GM04503 (cell line): ENCODE measurements around the gene FFAR3.
"Not testable (repeated sequence)": the region's sequence is repeated elsewhere in the genome, so short reads cannot be mapped to it uniquely, and the experiment has no call there.

Source experiments
- DNase-seq: peaks from one replicate; pipeline ENCODE4 v3.0.0-alpha.2; 2012; ENCODE audit warnings: low read depth

FFAR3 gene

DNA sequence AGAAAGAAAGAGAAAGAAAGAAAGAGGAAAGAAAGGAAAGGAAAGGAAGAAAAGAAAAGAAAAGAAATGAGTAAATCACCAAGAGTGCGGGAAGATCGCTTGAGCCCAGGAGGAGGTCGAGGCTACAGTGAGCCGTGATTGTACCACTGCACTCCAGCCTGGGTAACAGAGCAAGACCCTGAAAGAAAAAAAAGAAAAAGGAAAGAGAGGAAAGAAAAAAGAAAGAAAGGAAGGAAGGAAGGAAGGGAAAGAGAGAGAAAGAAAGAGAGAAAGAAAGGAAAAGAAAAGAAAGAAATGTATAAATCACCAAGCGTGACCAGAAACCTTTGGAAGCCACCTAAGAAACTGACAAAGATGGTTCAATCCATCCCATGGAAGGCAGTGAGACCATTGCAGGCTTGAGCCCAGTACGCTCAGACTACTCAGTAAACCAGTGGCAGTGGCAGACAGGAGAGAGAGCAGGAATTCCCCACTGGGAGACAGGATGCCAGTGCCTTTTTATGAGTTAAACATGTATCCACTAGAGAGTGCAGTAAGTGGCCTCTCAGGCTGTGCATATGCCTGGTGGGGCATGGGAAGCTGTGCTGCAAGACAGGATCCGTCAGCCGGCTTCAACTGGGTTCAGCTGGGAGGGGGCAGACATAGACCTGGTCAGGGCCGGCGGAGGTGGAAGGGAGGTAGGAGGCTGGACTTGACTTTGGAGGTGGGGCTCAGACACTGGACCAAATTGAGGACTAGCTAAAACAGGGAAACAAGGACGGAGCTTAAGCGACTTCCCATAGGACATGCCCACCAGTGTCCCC is 17.4 kb downstream of the FFAR3 start:
- DNase-seq = no peak

DNA sequence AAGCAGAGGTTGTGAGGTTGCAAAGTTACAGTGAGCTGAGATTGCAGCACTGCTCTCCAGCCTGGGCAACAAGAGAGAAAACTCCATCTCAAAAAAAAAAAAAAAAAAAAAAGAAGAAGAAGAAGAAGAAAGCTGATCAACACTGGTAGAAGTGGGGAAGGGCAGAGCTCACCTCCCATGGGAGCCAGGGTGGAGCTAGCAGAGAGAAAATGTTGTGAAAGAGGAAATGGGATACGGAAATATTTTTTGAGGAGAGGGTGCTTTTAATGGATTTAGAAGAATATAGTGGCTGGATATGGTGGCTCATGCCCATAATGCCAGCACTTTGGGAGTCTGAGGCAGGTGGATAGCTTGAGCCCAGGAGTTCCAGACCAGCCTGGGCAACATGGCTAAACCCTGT is 19.4 kb downstream of the FFAR3 start:
- DNase-seq = no peak

DNA sequence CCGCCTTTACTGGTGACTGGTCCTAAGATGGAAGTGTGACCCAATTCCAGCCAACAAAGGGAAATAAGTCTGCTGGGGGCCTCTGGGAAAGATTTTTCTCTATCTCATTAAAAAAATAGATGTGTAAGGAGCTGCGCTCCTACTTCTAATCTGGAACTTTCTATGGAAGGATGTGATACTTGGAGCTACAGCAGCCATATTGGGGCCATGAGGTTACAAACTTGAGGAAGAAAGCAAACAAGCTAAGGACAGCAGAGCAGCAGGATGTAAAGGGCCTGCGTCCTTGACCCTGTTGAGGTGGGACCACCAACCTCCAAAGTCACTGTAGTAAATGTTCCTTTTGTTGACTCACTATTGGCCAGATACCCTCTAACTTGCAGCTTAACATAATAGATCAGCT is 20.1 kb downstream of the FFAR3 start:
- no peak for DNase-seq

DNA sequence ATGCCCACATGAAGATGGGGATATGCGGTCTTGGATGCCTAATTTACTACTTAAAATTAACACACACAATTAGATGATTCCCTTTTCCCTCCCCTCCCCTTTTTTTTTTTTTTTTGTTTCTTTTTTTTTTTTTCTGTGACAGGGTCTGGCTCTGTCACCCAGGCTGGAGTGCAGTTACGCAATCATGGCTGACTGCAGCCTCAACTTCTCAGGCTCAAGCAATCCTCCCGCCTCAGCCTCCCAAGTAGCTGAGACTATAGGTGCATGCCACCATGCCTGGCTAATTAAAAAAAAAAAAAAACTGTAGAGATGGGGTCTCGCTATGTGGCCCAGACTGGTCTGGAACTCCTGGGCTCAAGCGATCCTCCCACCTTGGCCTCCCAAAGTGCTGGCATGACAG is 21.3 kb downstream of the FFAR3 start:
- not testable (repeated sequence) for DNase-seq

DNA sequence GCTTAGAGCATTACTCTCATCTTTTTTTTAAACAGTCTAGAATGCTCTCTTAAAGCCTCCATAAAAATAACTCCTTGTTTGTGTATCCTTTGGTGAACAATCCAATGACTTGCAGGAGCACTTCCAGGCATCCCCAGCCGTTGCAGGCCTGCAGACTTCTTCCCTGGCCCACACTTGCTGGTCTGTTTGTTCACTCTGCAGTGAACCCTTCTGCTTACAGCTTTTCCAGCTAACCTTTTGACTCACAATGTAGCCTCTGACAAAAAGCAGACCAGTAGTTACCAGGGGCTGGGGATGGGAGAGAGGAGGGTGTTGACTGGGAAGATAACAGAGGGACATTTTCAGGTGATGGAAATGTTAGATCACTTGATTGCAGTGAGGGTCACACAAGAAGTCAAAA is 21.7 kb downstream of the FFAR3 start:
- DNase-seq = no peak

DNA sequence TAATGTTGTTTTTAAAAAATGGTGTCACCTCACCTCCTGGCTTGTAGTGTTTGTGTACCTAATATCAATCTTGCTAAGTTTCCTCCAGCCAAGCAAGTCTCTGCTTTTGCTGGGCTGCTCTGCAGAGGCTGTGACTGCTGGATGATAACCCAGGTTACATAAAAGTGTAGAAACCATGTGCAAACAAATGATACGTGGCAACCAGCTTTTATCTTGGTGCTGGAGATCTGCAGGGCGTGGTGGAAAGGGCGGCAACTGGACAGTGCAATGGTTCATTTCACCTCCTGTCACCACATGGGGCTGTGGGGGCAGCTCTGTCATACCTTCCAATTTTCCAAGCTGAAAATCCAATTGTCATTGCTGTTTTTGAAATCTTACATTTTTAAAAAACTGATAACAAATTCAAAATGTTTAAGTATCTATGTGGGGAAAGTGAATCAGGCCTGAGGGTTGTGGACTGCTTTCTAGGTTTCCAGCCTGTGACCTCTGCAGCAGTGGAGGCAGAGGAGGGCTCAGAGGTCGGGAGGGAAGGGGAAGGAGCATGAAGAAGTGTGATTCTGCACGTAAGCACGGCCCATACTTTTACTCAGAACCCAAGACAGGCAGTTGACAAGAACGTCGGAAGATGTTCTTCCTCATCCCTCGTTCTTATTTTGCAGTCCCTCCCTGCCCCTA is 22.3 kb downstream of the FFAR3 start:
- no peak for DNase-seq

DNA sequence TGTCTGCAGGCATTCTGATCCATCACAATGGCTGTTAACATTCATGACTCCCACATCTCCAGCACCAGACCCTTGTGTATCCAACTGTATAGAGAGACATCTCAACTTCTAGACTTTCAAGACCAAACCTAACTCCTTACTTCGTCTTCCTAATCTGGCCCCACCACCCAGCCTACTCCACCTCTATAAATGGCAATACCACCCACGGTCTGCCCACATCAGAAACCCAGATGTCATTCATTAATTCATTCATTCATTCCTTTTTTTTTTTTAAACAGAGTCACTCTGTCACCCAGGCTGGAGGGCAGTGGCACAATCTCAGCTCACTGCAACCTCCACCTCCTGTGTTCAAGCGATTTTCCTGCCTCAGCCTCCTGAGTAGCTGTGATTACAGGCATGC is 23.1 kb downstream of the FFAR3 start:
- no peak for DNase-seq

DNA sequence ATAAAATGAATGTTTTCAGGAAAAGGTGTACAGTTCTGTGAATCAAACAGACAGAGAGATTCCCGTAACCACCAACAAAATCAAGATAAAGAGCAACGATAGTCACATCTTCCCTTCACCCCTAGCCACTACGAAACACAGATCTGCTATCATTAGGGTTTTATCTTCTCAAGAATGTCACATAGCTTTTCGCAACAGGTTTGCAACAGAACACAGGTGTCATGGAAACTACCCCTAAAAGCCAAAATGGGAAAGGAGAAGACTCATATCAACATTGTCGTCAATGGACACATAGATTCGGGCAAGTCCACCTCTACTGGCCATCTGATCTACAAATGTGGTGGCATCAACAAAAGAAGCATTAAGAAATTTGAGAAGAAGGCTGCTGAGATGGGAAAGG is 23.7 kb downstream of the FFAR3 start:
- DNase-seq = no peak

DNA sequence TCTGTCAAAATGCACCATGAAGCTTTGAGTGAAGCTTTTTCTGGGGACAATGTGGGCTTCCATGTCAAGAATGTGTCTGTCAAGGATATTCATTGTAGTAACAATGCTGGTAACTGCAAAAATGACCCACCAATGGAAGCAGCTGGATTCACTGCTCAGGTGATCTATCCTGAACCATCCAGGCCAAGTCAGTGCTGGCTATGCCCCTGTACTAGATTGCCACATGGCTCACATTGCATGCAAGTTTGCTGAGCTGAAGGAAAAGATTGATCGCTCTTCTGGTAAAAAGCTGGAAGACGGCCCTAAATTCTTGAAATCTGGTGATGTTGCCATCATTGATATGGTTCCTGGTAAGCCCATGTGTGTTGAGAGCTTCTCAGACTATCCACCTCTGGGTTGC is 25.3 kb downstream of the FFAR3 start:
- DNase-seq = no peak

DNA sequence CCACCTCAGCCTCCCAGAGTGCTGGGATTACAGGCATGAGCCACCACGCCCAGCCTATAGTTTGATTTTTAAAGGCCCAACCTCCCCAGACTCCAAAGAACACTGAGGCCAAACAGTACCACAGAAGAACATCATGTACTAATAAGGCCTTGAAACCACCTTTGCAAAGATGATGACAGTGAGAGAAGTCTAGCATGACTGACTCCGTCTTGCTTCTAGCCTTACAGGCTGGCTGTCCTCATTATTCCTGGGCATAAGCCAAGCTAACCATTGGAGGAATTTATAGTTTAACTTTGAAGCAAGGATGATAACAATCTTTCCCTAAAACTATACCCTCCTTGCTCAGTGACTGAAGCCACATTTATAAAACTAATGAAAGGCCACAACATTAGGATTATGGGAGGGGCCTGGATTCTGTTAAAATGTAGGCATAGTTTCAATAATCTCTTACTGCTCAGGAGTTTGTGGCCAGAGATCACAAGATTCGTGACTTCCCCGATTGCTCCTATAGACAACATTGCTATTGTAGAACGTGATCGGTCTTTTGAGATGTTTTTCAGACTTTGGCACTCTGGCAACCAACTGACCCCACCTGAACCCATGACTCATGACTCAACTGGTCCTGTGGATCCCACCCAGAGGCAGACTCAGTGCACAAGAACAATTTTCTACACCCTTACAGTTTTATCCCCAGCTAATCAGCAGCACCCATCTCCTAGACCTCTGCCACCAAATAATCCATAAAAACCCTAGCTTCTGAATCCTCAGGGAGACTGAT is 30.2 kb downstream of the FFAR3 start:
- DNase-seq = no peak

DNA sequence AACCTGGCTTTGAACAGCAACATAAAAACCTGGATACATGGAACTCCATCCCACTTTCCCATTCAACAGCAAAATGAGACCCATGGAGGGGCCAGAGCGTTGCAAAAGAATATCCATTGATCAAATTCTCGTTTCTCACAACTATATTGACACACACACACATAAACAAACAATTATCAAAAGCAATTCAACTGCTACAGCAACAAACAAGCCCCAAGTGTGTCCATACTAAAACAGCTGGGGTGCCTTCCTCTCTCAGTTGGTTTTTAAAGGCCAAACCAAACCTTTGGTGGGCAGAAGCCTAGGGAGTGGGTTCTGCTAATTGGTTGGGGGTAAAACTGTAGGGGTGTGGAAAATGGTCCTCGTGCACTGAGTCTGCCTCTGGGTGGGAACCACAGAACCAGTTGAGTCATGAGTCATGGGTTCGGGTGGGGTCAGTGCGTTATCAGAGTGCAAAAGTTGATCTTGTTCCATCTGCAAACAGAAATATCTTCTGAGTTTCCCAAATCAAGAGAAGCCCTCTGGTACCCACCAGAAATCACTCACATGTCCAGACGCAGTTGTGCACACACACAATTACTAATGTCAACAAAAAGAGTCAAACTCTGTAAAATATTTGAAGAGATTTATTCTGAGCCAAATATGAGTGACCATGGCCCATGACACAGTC is 31.1 kb downstream of the FFAR3 start:
- no peak for DNase-seq

DNA sequence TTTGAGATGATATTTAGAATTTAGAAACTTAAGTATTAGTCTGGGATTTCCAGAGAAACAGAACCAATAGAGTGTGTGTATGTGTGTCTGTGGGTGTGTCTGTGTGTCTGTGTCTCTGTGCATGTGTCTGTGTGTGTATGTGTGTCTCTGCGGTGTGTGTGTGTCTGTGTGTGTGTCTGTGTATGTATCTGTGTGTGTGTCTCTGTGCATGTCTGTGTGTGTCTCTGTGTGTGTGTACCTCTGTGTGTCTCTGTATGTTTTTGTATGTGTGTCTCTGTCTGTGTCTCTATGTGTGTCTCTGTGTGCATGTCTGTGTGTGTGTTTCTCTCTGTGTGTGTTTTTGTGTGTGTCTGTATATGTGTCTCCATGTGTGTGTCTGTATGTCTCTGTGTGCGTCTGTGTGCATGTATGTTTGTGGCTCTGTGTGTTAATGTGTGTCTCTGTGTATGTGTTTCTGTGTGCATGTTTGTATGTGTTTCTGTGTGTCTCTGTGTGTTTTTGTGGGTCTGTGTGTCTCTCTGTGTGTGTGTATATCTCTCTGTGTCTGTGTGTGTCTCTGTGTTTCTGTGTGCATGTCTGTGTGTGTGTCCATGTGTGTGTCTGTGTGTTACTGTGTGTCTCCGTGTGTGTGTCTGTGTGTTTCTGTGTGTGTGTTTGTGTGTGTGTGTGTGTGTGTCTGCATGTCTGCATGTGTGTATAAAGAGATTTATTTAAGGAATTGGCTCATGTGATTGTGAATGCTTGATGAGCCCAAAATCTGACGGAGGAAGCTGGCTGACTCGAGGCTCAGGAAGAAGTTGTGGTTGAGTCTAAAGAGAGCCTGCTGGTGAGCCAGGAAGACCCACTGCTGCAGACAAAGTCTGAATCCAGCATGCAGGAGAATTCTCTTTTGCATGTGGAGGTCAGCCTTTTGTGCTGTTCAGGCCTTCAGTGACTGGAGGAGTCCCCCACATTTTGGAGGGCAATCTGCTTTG is 34.8 kb downstream of the FFAR3 start:
- no peak for DNase-seq

DNA sequence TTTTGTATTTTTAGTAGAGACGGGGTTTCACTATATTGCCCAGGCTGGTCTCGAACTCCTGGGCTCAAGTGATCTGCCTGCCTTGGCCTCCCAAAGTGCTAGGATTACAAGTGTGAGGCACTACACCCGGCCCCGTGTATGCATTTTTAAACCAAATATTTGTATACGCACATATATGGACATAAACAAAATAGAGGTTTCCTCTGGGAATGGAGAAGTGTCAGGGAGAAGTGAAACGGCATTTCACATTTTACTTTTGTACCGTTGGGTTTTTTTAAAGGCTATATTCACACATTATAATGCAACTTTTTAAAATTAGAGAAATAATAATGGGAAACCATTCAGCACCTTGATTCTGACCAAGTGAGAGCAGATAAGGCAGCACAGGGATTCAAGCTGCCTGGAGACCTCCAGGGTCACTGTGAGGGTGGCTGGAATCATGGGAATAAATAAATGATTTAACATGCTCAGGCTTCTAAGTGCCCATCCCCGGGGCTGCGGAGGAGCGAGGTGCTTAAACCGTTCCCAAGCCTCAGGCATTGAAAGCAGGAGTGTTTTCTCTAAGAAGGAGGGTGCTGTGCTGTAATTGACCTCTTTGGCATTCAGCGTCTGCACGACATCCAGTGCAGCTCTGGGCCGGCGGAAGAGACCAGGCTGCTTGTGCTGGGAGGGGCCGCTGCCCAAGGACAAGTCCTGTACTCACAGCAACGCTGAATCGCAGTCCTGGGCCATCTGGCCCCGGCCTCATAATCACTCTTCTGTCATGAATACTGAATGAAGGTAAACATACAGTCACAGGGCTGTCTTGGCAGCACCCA is 37.3 kb downstream of the FFAR3 start:
- DNase-seq = no peak

DNA sequence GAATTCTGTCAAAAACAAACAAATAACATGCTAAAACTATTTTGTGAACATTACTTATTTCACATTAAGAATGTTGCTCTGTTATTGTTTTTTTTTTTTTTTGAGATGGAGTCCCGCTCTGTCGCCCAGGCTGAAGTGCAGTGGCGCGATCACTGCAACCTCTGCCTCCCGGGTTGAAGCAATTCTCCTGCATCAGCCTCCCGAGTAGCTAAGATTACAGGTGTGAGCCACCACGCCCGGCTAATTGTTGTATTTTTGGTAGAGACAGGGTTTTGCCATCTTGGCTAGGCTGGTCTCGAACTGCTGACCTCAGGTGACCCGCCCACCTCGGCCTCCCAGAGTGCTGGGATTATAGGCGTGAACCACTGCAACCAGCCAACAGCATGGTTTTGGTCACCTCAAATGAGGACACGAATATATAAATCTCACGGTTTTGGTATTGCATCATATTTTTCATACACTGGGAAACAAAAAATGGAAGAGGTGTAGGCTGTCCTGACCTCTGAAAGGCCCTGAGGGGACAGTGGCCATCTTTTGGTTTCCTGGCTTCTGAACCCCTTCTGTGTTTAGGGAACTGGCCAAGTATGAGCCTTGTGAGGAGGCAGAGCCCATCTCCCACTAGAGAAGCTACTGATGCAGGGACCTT is 38.1 kb downstream of the FFAR3 start:
- no peak for DNase-seq

DNA sequence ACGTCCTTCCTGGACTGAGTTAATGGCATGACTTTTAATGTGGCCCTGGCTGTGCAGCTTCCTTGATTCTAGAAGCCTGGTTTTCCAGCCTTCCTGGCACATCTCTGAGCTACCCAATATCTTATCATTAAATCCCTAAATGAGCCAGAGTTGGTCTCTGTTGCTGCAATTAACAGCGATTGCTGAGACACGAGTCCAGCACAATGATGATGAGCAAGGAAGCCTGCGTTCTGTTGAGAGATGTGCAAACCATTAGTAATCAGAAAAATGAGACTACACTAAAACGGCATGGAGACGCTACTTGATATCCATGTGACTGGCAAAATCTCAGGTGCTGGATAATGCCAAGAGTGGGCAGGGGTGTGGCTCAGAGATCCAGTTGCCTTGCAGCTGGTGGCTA is 38.8 kb downstream of the FFAR3 start:
- DNase-seq = no peak

DNA sequence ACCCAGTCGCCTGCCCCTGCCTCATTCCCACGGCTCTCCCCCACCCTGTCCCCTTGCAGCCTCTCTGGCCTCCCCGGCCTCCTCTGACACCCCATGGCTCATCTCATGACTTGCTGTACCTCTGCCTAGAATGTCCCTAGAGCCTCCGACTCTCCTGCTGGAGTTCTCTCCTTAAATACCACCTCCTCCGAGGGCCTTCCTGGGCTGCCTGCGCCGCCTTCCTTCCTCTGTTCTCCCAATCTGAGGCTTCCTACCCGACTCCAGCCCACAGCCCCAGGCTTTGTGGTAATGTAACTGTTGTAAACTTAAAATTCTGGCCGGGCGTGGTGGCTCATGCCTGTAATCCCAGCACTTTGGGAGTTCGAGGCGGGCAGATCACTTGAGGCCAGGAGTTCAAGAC is 40.3 kb downstream of the FFAR3 start:
- no peak for DNase-seq

DNA sequence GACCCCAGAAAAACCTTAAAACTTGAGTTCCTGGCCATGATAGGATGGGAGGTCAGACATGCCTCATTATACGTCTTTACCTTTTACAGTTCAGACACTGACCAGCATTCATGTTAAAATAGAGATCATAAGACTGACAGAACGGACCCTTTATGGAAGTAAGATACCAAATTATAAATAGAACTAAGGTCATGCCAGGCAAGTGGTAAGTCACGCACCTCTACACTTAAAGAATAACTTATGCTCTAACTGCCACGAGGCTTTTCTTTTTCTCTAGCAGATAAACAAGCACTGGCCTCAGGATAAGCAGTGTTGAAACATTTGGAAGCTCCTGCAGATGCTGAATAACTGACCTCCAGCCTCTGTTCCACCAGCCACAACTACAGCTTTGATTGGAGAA is 41.0 kb downstream of the FFAR3 start:
- no peak for DNase-seq

DNA sequence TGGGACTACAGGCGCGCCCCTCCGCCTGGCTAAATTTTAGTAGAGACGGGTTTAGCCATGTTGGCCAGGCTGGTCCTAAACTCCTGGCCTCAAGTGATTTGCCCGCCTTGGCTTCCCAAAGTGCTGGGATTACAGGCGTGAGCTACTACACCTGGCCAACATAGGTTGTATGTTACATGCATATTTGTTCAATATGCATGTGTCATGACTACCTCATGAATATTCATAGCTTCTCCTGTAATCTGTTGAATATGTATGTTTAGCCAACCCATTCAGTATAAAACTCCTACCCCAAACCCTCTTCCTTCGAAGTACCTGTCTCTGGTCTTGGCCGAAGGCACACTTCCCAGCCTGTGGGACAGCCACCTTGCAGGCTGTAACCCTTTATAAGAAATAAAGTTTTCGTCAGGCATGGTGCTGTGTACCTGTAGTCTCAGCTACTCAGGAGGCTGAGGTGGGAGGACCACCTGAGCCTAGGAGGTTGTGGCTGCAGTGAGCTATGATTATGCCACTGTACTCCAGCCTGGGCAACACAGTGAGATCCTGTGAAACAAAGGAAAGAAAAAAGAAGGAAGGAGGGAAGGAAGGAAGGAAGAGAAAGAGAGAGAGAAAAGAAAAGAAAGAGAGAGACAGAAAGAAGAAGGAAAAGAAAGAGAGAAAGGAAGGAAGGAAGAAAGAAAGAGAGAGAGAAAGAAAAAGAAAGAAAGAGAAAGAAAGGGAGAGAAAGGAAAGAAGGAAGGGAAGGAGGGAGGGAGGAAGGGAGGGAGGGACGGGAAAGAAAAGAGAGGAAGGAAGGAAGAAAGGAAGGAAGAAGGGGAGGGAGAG is 41.9 kb downstream of the FFAR3 start:
- DNase-seq = no peak

DNA sequence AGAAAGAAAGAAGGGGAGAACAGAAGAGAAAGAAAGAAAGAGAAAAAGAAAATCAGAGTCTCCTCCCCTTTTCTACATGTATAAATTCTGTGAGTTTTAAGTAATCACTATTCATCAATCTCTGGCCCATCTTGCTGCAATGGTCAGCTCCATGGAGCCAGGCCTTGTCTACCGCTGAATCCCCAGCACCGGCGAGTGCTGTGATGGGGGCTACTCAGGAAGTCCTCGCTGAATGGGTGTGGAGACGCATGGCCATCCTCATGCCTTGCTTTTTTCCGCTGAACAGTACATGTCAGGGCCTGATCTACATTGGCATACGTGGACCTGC is 42.5 kb downstream of the FFAR3 start:
- no peak for DNase-seq
